Mucosa of descending colon (tissue), 3 donors: ENCODE measurements around the gene CNOT6. TPM values are rescaled to one million over a fixed set of nuclear protein-coding genes. Genes with fewer than 3 reads are reported as not detected.

Experiments used
- ATAC-seq: fragments of 200-7000 bp; cut with Tn5 transposase; one replicate; pipeline ENCODE4 v1.9.1; 2020; ENCODE audit warnings: mild to moderate bottlenecking, moderate library complexity
- DNase-seq, 3 donors: peaks; one replicate each; pipeline ENCODE4 v3.0.0-alpha.2; 2020
- H3K36me3 ChIP-seq: fragments of 200-600 bp; one replicate; pipeline ENCODE4 v1.8.0; 2021; ENCODE audit warnings: low read depth, mild to moderate bottlenecking
- H3K4me1 ChIP-seq: fragments of 200-600 bp; one replicate; pipeline ENCODE4 v1.8.0; 2021; ENCODE audit warnings: low read depth, mild to moderate bottlenecking
- H3K4me3 ChIP-seq: fragments of 200-600 bp; one replicate; pipeline ENCODE4 v1.8.0; 2021; ENCODE audit warnings: mild to moderate bottlenecking
- H3K9me3 ChIP-seq: fragments of 200-600 bp; one replicate; pipeline ENCODE4 v1.8.0; 2021; ENCODE audit warnings: mild to moderate bottlenecking
- CTCF ChIP-seq: fragments of 200-600 bp; IDR thresholded peaks from one replicate; pipeline ENCODE4 v1.8.0; 2022; ENCODE audit warnings: antibody characterized with exemption, mild to moderate bottlenecking
- intact Hi-C, 2 donors: fragments of 100-400 bp; cut with DNase I in 1 of 2; cut with micrococcal nuclease in 1 of 2; formaldehyde crosslinking; loops; one replicate each; pipeline versions ENCODE4 v1.11.0 to v1.11.1; 2022; cut with DNase I, micrococcal nuclease
- total RNA-seq, 3 donors: library from RNA; stranded (reverse); fragmentation: NEBNext Ultra II Directional in 2 of 3; extraction: Animal tissue kit (Norgen Biotek cat#: 25700) in 2 of 3; gene quantifications; one replicate each; pipeline versions ENCODE4 v1.2.1 to v1.2.4, GENCODE V29; 2021 to 2023
- donor health status: DM: no; HTN: no; CAD: no; lungs with moderate emphysema.
- donor health status: DM: no; HTN: no; CAD: no.
- donor health status: DM: no; HTN: yes; CAD: no.

The CNOT6 gene
- total RNA-seq, 3 donors from 2014 or later = 20.9 to 33.7 (median 25.2) TPM

DNA sequence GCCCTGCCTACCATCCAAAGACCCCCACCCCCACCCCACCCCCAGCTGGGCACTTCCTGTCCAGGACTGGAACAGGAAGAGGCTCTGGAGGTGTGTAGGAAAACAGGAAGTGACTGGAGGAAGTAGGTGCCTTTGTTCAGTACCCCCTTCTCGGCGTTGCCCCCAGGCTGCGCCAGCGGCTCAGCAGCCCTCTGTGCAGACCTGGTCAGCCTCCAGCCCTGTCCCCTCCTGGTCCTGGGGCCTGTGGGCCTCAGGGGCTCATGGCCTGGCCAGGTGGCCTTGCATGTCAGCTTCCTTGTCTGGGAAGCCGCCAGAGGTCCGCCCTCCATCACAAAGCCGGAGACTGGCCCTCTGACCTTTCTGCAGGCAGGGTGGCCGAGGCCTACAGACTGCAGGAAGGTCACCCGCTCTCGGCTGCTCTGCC is 129.2 kb downstream of the CNOT6 start:
- Histone ChIP-seq H3K36me3 (no peaks in the 10 kb centered on the region), H3K9me3 (no peaks in the 10 kb centered on the region), H3K4me3 (no peak overlapping the region), H3K4me1 (no peaks in the 10 kb centered on the region)
- intact Hi-C loops = no loop called here
- TF ChIP-seq CTCF = no peak
- no peak for ATAC-seq
- DNase-seq = no peak

GRCh38 chr5:180623844-180624243 is 129.7 kb downstream of the CNOT6 start:
- no peak for TF ChIP-seq CTCF
- H3K36me3 ChIP-seq = no peaks in the 10 kb centered on the region
- no peaks in the 10 kb centered on the region for H3K9me3 ChIP-seq
- no peak overlapping the region for H3K4me3 ChIP-seq
- H3K4me1 ChIP-seq = no peaks in the 10 kb centered on the region
- DNase-seq = no peak
- no peak for ATAC-seq
- intact Hi-C loops = no loop called here

GRCh38 chr5:180624587-180624986 is 130.4 kb downstream of the CNOT6 start:
- H3K9me3 ChIP-seq = no peaks in the 10 kb centered on the region
- no peak for DNase-seq
- TF ChIP-seq CTCF = no peak
- no peak overlapping the region for H3K4me3 ChIP-seq
- no peaks in the 10 kb centered on the region for H3K4me1 ChIP-seq
- no peaks in the 10 kb centered on the region for H3K36me3 ChIP-seq
- intact Hi-C loops = no loop called here
- no peak for ATAC-seq

DNA sequence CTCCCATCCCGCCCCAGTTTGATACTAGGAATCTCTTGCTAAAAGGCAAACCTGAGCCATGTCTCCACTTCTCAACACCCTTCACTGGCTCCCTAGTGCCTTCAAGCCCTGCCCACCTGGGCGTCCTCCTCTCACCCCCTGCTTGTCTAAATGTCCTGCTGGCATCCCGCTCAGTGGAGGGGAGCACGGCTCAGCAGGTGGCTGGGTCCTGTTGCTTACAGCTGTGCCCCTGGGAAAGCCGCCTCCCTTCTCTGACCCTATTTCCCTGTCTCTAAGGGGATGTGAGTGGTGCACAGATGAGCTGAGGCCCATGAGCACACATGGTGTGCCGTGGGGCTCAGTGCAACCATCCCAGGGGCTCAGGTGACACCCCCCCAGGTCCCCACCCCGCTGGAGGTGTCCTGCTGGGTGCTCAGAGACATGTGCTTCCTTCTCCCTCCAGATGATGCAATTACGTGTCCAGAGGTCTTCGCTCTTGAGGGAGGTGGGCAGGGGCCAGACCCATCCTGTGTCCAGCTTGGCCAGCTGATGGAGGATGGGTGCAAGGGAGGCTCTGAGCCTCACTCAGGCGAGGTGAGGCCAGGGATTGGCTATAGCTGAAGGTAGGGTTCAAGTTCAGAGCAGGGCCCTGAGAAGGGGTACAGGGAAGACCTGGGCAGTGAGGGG is 131.1 kb downstream of the CNOT6 start:
- no peaks in the 10 kb centered on the region for H3K9me3 ChIP-seq
- TF ChIP-seq CTCF = no peak
- no peaks in the 10 kb centered on the region for H3K4me1 ChIP-seq
- intact Hi-C loops = no loop called here
- ATAC-seq (no peak), DNase-seq (no peak)
- H3K4me3 ChIP-seq = no peak overlapping the region
- H3K36me3 ChIP-seq = no peaks in the 10 kb centered on the region

GRCh38 chr5:180625791-180626660 is 131.8 kb downstream of the CNOT6 start:
- Histone ChIP-seq H3K9me3 (no peaks in the 10 kb centered on the region), H3K4me3 (no peak overlapping the region), H3K4me1 (no peaks in the 10 kb centered on the region), H3K36me3 (no peaks in the 10 kb centered on the region)
- intact Hi-C loops = no loop called here
- no peak for TF ChIP-seq CTCF
- no peak for DNase-seq
- no peak for ATAC-seq
